Inferior parietal cortex (tissue), 1 donor: Measurements from ENCODE around the gene BCDIN3D.
"Not testable (repeated sequence)": the region's sequence is repeated elsewhere in the genome, so short reads cannot be mapped to it uniquely, and the experiment has no call there.

Source experiments
- DNase-seq: peaks from one replicate; pipeline ENCODE4 v3.0.0-alpha.2; 2016; ENCODE audit errors: extremely low spot score

BCDIN3D gene

DNA sequence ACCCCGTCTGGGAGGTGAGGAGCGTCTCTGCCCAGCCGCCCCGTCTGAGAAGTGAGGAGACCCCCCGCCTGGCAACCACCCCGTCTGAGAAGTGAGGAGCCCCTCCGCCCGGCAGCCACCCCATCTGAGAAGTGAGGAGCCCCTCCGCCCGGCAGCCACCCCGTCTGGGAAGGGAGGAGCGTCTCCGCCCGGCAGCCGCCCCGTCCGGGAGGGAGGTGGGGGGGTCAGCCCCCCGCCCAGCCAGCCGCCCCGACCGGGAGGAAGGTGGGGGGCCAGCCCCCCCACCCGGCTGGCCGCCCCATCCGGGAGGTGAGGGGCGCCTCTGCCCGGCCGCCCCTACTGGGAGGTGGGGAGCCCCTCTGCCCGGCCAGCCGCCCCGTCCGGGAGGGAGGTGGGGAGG, 18.0 kb upstream of the BCDIN3D start:
- DNase-seq: not testable (repeated sequence)

DNA sequence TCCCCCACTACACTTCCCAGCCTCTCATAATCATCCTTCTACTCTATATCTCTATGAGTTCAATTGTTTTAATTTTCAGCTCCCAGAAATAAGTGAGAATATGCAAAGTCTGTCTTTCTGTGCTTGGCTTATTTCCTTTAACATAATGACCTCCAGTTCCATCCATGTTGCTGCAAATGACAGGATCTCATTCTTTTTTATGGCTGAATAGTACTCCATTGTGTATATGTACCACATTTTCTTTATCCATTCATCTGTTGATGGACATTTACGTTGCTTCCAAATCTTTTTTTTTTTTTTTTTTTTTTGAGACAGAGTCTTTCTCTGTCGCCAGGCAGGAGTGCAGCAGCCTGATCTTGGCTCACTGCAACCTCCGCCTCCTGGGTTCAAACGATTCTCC, 13.0 kb upstream of the BCDIN3D start:
- not testable (repeated sequence) for DNase-seq

DNA sequence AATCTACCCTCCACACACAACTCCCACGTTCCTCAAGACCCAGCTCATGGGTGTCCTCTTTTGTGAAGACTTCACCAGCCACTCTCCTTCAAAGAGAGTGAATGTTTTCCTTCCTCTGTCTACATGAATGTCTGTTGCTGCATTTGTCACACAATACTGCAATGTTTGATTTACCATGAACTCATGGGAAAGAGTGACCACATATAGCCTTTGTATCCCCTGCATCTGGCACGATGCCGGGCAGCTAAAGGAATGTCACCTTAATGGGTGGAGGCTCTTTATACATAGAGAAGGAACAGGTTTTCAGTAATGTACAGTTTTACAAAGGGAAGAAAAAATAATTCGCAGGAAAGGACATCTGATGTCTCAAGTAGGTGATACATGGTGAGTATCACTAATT, 12.1 kb upstream of the BCDIN3D start:
- DNase-seq: no peak

DNA sequence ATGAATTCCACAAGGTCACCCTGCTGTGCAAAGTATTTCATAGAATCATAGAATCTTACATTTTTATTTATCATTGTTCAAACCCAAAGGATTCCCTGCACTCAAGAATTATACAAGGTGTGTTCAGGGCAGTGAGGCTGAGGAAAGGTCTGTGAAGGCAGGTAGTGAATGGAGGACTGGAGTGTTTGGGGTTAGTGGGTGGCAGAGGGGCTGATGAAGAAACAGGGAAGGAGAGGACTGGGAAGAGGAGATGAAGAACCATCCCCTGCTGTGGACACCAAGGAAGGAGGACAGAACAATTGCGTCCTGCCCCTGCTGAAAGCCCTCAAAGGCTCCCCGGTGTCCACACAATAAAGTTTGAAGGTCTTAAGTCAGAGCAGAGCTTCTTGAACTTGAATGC, 10.8 kb upstream of the BCDIN3D start:
- no peak for DNase-seq

DNA sequence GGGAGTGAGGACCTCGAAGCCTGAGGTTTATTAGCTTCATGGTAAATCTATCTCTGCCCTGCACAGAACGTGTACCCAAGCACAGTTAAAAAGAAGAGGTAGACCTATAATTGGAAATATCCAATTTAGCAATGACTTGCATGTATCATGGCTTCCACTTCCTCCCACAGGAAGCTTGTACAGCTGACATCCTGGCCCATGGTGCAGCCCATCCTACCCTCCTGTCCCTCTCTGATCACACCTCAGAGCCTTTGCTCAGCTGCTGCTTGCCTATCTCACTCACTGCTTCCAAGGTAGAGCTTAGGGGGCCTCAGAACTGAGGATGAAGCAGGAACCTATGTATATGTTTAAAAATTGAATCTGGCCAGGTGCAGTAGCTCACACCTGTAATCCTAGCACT, 4.3 kb upstream of the BCDIN3D start:
- DNase-seq: no peak

DNA sequence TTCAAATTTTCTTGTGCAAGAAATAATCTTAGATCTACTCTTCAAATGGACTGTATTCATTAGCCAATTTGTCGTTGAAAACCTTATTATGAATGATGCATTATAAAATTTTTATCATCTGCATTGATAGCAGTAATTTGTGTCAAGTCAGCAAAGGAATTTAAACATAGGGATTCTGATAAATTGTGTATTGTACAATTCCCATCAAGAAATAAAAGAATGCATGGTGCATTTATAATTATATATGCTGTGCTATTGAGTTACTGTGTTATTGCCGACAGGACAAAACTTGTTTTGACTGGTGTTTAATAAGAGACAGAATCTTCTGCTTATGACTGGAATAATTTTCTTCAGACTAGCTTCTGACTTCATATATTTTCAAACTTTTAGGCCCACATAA, 3.1 kb upstream of the BCDIN3D start:
- no peak for DNase-seq

DNA sequence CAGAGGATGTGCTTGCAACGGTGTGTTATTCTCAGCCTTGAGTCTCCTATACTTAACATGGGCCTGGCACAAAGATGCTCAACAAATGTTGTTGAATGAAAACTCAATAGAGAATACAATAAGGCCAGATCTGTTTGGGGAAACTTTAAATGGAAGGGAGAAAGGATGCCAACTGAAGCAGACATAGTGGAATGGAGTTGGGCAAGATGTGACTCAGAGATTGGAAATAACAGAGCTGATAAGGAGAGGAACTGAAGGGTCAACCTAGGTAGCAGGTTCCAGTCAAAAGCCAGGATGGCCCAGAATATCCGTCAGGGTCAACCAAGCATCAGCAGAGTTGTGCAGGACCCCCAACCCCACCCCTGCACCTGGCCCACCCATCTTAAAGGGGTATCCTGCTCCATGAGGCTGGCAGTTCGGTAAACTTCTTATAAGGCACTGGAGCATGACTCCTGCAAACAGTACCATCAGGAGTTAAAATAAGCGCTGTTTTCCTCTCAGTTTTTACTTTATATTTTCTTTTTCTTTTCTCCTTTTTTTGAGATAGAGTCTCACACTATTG, 1.1 kb upstream of the BCDIN3D start:
- DNase-seq: no peak

DNA sequence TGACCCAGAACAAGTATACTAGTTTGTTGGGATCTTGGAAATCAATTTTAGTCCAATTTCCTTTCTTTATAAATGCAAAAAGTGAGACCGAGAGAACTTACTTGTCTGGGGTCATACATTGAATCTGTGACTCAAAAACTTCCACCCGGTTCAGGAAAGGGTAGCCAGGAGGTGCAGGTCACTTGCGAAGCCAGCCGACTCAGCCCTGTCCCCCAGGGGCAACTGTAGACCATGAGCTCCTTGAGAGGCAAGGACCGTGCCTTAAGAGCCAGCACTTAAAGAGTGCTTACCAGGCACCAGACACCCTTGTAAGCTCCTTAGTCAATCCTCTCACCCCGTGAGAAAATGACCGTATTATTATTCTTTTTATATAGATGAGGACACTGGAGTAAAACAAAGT, 505 bp upstream of the BCDIN3D start:
- DNase-seq: no peak

DNA sequence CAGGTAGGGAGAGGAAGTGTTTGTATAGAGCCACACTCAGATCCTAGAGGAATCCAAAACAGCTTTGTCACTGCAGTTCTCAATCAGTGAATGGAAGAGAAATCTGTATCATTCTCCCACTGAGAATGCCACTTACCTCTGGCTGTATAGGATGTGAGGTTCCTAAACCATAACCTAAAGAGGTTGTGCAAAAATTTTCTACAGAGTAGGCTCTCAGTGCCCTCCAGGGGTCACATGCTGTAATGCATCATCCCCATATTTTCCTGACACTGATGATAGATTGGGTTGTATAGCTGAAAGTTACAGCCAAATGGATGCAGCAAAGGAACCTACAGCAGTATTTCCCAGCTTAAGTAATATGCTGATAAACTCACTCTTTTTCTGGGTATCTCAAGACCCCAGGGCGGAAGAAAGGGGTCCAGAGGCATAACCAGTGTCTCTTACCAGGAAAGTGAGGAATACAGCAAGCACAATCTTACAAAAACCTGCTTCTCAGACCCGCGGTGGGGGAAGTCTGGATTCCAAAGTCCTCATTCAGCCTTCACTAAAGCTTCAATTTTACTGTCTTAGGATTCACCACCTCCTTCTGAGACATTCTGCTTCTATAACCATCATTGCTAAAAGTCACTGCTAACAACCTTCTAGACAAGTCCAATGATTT, 3.8 kb downstream of the BCDIN3D start:
- DNase-seq: peak; percentile 61

DNA sequence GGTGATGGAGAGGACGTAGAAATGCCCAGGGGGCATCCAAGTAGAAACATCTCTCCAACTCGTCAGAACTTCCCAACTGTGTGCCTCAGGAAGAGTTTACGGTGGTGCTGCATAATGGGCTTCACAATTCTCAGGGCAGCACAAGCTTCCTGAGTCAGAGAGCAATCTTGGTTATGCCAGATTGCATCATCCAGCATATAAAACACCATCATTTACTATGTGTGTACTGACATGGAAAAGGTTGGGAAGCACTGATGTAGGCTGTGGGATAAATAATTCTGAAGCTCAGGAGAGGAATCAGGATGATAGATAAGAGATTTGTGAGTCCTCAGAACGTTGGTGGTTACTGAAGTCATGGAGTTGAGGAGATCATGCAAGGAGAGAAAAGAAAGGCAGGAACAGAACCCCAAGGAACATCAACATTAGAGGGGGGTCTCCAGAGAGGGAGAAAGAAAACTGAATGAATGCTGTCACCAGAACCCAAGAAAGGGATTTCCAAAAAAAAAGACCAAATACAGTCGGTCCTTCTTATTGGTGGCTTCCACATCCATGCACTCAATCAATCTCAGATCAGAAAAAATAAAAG, 10.0 kb downstream of the BCDIN3D start:
- no peak for DNase-seq

DNA sequence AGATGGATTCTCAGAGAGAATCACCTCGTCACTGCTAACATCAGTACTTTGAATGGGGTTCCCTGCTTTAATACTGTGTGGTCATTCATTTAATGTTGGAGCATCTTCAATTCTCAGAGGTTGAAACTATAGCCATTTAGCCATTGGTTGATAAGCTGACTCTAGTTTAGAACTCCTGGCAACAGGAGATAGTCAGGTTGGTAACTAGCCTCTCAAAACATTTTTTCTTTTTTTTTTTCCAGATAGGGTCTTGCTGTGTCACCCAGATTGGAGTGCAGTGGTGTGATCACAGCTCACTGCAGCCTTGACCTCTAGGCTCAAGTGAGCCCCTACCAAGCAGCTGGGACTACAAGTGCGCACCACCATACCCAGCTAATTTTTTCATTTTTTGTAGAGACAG, 11.2 kb downstream of the BCDIN3D start:
- no peak for DNase-seq

DNA sequence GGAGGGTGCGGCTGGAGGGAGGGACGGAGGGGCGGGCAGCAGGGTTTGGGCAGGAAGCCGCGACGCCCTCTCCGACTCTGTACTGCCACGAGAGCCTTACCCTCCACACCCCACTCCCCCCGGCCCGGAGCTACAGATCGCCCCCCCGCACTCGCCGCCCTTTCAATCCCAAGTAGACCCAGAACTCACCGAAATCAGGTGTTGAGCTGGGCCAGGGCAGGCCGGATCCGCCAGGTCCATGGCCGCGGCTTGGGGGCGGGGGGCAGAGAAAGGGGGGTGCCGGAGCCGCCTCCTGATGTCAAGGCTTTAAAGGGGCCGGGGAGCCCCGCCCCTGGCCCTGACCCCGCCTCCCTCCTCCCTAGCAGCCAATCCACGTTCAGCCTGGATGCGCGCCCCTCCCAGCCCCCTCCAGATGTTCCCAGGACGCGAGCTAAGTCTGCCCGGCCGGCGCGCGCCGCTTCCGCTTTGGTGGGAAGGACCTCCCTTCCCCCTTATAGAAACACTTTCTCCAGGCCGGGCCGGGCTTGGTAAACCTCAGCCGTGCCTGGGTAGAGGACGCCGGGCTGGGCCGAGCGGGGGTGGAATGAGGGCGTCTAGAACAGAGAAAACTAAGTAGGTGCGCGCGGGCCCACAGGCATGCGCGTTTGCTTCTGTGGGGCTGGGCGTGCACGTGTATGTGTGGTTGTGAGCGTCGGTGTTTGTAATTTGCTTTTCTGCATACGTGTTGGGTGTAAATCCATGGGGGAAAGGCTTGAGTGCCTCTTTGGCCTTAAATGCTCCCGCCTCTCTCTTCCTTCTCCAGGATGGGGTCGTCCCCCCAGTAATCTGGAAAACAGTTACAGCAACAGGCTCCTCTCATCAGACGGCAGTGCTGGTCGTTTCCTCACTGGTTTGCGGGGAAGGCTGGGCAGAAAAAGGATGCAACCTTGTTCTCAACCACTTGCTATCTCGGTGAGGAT, 14.5 kb downstream of the BCDIN3D start, which contains the start of gene NCKAP5L:
Gene NCKAP5L, minus strand, starts transcription at position 281 of the 959 bp plus-strand sequence. CDS start 24,369 bp downstream, outside the sequence.
- DNase-seq: peak; percentile 86

DNA sequence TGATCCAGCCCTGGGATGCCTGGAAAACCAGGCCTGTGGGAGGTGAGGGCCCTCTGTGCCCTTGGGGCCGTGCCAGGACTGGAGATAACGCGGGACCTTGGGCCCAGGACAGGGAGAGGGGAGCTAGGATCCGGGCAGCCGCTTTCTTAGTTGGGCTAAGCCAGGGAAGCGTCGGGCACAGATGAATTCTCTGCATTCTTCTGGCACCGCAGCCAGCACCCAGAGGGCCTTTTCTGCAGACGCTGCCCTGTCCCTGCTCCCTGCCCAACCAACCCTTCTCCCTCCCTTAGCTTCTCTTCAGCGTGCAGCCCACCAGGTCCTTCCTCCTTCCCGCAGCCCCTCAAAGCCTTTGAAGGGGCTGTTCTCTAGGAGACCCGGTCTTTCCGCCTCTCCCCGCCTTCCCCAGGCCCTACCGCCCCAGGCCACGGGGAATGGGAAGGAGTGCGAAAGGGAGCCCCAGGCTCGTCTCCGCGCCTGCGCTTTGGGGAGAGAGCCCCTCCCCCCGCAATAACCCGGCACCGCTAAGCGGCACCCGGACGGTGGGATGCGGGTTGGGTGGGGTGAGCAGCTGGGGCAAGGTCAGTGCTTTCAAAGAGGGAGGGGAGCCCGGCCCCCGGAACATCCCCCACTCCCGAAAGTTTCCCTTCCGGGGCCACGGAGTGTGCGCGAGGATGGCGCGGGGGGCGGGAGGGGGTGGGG, 15.4 kb downstream of the BCDIN3D start:
- DNase-seq: peak; percentile 65

DNA sequence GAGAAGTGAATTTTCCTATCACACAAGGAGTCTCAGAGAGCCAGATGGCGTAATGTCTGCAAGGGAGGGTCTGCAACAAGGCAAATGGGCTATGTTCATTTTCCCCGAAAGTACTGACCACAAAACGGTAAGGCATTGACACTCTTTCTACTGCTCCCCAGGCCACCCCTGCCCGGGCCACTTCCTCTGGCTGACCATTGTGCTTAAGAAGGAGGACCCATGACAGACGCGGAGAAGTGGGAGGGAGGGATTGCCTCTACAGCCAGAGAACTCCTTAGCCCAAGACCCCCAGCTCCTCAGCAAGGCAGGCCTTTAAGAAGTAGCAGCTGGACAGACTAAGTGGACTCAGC, 15.9 kb downstream of the BCDIN3D start:
- DNase-seq: no peak

DNA sequence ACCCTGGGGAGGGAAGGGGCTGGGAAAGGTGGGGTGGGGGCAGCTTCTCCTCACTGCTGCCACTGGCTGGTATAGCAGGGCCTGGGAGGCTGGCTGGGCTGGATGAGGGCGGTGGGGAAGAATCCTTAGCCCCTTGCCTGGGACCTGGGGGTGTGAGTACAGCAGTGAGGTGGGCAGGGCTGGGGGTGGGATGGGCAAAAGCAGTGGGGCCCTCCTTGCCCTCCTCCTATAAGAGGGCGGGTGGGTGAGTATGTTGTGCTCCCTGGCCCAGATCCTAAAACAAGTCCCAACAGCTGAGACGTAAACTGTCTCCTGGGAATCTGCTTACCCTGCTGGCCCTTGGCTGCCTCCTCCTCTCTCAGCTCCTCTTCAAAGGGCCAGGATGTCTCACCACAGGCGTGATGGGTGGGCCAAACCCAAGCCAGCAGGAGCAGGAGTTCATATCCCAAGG, 16.9 kb downstream of the BCDIN3D start:
- no peak for DNase-seq

DNA sequence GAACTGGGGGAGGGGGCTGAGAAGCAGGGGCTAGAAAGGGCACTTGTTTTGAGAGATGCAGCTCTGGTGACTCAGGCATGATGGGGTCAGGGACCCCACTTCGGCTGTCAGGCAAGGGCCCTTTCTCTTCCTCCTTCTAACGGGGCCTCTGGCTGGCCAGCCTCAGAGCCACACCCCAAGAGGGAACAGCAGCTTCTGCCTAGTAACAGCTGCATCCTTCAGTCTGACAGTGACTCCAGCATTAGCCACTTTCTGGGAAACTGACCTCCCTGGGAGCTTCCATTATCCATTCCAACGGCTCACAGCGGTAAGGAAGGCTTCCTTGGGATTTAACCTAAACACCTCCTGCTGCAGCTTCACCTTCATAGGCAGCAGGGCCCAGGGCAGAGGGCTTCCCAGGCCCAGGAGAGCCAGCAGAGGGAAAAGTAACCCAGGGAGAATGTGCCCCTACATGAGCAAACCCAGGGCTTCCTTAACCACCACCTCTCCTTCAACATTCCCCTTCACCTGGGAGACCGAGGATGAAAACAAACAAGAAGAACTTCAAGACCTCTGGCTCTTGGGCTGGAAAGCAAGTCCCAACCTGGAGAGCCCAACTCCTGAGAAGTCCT, 17.4 kb downstream of the BCDIN3D start:
- no peak for DNase-seq

DNA sequence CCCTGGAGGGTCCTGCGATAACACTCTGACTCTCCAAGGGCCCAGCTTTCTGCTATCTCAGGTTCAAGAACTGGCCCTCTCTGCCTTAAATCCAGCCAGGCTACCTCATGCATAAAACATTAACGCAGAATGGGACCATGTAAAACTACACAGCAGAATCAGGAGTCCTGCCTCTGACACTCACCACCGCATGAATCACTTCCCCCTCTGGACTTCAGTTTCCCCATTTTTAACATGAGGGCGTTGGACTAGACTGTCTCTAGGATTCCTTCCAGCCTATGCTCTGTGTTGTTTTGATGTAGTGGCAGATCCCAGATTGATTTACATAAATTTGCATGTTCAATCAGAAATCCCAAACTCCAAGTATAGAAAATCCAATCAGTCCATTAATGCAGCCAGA, 18.0 kb downstream of the BCDIN3D start:
- peak; percentile 14 for DNase-seq

DNA sequence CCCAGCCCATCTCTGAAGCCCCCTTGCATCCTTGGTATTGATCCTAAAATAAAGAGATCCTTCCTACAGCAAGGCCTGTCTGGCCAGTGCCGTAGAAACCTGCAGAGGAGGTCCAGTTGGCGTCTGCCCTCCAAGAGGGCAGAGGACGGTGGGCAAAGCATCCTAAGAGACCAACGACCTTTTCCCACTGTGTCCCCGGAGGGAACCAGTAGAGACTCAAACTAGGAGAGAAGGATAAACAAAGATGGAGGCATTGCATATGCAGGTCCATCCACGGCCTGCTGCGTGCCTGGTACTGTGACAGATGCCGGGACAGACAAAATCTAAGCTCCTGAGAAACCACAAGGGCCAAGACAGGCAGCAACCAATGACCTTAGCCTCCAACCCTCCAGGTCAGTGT, 18.5 kb downstream of the BCDIN3D start:
- DNase-seq: no peak

DNA sequence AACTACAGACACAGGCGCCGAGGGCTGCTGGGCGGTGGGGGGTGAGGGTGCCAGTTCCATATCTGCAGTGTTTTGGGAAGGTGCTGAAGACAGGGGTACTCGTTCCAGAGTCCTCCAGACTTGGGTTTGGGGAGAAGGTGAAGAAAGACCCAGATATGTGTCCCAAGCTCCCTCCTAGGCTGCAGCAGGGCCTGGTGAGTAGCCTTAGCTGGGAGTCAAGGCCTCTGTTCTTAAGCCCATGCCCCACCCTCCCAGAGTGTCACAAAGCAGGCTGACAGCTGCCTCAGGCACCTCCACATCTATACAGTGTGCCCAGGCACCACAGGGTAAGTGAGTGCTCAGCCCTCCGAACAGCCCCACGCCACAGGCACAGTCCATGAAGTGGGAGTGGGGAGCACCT, 19.0 kb downstream of the BCDIN3D start:
- DNase-seq: no peak

DNA sequence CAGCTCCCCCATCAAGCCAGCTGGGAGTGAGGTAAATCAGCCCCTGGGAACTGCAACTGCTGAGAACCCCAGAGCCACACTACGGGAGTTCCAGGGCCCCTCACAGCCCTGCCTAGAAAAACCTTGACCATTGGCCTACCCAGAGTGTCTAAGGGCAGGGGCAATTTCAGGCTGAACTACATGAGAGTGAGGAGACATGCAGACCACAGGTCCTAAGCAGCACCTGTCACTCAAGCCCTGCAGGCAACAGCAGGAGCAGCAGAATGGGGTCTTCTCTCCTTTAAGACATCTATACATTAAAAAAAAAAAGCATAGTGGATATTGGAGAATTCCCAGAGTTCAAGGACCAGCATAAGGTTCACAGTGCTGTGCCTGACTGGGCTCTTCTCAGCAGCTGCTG, 19.6 kb downstream of the BCDIN3D start:
- no peak for DNase-seq
